GM18519 (cell line): Measurements from ENCODE around the gene GDI1.

Experiments used
- ATAC-seq: cut with Tn5 transposase; IDR thresholded peaks from one replicate; pipeline ENCODE4 v1.9.1; 2021; ENCODE audit warnings: mild to moderate bottlenecking, moderate library complexity; ENCODE audit not compliant: unreplicated experiment, low FRiP score

GDI1 gene

GRCh38 chrX:154477891-154478477, 41.0 kb downstream of the GDI1 start:
- no peak for ATAC-seq

GRCh38 chrX:154478728-154479622, 42.0 kb downstream of the GDI1 start, which contains the start of gene LAGE3:
LAGE3 (minus strand) TSS chrX:154479281; CDS start chrX:154478915, 366 bp downstream.
- ATAC-seq, result peak; percentile 68

- no peak for ATAC-seq
These were observed 44.2 kb downstream of the GDI1 start for GRCh38 chrX:154481195-154481594.

- no peak for ATAC-seq
These were observed 45.1 kb downstream of the GDI1 start for GRCh38 chrX:154481911-154482601.

- ATAC-seq, result no peak
These were observed 45.8 kb downstream of the GDI1 start for GRCh38 chrX:154482786-154483185.

GRCh38 chrX:154483325-154483724, 46.4 kb downstream of the GDI1 start:
- no peak for ATAC-seq

- no peak for ATAC-seq
These were observed 47.5 kb downstream of the GDI1 start for GRCh38 chrX:154484255-154485149.

GRCh38 chrX:154485150-154486051, 48.4 kb downstream of the GDI1 start:
- no peak for ATAC-seq

- ATAC-seq, result no peak
These were observed 49.1 kb downstream of the GDI1 start for GRCh38 chrX:154486052-154486395.

- no peak for ATAC-seq
These were observed 49.6 kb downstream of the GDI1 start, which contains the start of gene UBL4A for GRCh38 chrX:154486396-154487207. UBL4A (minus strand) TSS chrX:154486615; CDS start chrX:154486584, 31 bp downstream.

GRCh38 chrX:154487518-154488290, 50.8 kb downstream of the GDI1 start:
- ATAC-seq, result no peak

- no peak for ATAC-seq
These were observed 51.6 kb downstream of the GDI1 start for GRCh38 chrX:154488336-154489075.

- no peak for ATAC-seq
These were observed 52.2 kb downstream of the GDI1 start for GRCh38 chrX:154489182-154489581.

- no peak for ATAC-seq
These were observed 53.1 kb downstream of the GDI1 start for GRCh38 chrX:154490021-154490413.

GRCh38 chrX:154490414-154491083, 53.6 kb downstream of the GDI1 start, which contains the start of gene SLC10A3:
SLC10A3 (minus strand) TSS chrX:154490629; CDS start chrX:154488940, 1,689 bp downstream.
- peak; percentile 74 for ATAC-seq
